KOPT-K1 (cell line): ENCODE results near the gene ZMPSTE24.

Experiments used
- H3K27ac ChIP-seq: fragments of 200-600 bp; sonication (generic); 2 replicates; pipeline ENCODE4 v1.5.1; 2016; ENCODE audit warnings: antibody characterized with exemption, mild to moderate bottlenecking, low read depth, low read length; ENCODE audit not compliant: poor library complexity, severe bottlenecking
- H3K36me3 ChIP-seq: fragments of 200-600 bp; sonication (generic); 2 replicates; pipeline ENCODE4 v1.5.1; 2017; ENCODE audit warnings: antibody characterized with exemption, mild to moderate bottlenecking, low read length, moderate library complexity; ENCODE audit not compliant: insufficient read depth
- H3K9me3 ChIP-seq: fragments of 200-600 bp; sonication (generic); 2 replicates; pipeline ENCODE4 v1.5.1; 2017; ENCODE audit warnings: antibody characterized with exemption, low read length, mild to moderate bottlenecking; ENCODE audit not compliant: insufficient read depth, poor library complexity, severe bottlenecking

ZMPSTE24 gene

DNA sequence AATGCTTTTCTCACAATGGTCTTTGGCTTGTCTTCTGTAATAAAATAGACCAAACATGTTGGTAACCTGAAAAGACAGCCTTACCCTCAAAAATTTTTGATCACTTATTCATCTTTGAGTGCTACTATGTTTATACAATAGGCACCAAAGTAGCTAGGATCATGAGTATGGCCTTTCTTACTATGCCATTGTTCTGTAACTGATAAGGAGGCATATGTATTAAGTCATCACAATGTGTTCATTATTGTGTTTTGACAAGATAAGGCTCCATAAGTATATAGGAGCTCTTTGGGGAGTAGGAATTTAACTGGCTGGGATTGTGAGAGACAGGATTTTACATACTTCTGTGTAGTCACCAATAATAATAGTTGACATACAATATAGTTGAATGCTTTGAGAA lies 9.6 kb upstream of the ZMPSTE24 start:
- Histone ChIP-seq H3K36me3 (no peaks in the 10 kb centered on the region), H3K9me3 (no peaks in the 10 kb centered on the region), H3K27ac (no peak overlapping the region)

DNA sequence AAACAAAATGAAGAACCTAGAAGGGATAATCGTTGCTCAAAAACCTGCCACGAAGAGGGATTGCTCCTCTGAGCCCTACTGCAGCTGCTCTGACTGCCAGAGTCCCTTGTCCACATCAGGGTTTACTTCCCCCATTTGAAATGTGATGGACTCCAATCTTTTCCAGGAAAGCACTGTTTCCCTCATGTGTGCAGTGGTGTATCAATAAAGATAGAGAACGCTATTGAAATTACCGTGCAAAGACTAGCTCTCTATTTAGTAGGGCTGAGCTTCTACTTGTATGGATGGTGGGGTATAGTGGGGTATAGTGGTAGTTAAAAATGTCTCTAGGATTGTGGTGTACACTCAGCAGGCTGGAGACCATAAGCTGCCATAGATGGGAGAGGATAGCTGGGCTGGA lies 6.6 kb upstream of the ZMPSTE24 start:
- Histone ChIP-seq H3K36me3 (no peaks in the 10 kb centered on the region), H3K9me3 (no peaks in the 10 kb centered on the region), H3K27ac (no peak overlapping the region)

DNA sequence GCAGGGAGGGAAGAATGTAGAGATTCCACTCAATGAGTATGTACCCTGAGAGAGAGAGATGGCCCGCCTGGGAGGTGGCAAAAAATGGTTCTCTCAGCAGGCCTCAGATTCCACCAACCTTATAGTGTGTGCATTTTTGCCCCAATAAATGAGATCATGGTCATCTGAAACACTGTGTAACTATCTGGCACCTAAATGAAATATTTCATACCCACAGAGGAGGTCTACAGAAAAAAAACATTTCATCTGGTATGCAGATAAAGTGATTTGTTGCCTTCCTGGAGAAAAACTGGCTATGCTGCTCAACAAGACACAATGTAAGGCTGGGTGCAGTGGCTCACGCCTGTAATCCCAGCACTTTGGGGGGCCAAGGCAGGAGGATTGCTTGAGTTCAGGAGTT lies 5.4 kb upstream of the ZMPSTE24 start:
- H3K27ac ChIP-seq, result no peak overlapping the region
- no peaks in the 10 kb centered on the region for H3K36me3 ChIP-seq
- H3K9me3 ChIP-seq, result no peaks in the 10 kb centered on the region

DNA sequence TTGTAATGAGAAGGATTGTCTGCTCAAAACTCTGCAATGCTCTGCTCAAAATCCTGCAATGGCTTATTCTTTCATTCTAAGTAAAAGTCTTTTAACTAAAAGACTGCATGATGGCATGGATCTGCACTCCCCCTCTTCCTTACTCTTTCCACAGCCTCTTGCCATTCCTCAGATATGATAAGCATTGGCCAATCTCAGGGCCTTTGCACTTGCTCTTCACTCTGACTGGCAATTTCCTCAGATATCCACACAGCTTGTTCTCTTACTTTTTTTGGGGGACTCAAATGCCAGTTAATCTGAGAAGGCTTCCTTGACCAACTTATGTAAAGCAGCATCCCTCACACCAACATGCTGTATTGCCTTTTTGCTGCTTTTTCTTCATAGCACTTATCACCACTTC lies 2.8 kb upstream of the ZMPSTE24 start:
- H3K27ac ChIP-seq, result no peak overlapping the region

DNA sequence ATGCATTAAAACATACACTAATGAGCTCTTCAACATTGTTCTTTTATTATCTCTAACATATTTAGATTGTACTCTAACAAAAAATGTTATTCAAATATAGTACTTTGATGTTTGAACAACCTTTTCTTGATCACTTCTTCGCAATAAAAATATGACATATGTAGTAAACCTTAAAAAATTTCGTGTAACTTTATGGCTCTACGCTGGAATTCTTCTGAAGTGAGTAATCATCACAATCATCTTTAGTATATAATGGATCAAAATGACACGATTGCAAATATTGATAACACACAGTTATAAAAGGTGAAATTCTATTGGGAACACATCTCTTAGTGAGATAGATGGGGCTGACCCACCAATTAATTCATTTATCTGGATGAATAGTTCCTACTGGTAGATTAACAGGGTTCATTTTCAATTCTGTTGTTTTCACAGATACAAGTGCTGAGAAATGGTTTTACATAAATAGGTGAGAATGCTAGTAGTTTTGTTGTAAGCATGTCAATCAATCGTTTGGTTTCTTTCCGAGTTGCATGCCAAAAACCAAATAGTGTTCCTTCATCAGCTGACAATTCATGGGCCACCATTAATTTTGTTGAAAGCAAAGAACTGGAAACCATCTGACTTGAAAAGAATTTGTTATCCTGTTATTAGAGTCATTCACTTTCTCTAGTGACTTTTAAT lies 1.5 kb upstream of the ZMPSTE24 start:
- peaks cover 20% of the 10 kb centered on the region for H3K36me3 ChIP-seq
- no peaks in the 10 kb centered on the region for H3K9me3 ChIP-seq
- peak overlapping the region; percentile 93 for H3K27ac ChIP-seq

More for the DNA sequence above, 2.8 kb upstream of the ZMPSTE24 start:
- H3K9me3 ChIP-seq, result no peaks in the 10 kb centered on the region
- H3K36me3 ChIP-seq, result peaks cover 7% of the 10 kb centered on the region

DNA sequence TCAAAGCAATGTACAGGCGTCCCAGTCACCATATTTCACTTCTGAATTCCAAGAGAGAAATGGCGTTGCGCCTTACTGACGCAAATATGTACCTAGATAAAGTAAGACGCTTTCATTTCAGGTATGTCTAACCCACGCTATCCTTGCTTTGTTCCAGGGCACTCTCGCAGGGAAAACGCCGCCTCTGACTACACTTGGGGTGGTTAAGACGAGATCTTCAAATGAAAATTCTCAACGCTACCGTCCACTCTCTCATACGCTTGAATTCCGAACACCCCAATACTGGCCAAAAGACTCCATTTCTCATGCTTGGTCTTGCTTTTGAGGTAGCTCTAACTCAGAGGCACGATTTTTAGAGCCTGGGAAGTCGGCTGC lies 736 bp upstream of the ZMPSTE24 start:
- H3K9me3 ChIP-seq, result no peaks in the 10 kb centered on the region
- peaks cover 28% of the 10 kb centered on the region for H3K36me3 ChIP-seq
- H3K27ac ChIP-seq, result peak overlapping the region; percentile 93

DNA sequence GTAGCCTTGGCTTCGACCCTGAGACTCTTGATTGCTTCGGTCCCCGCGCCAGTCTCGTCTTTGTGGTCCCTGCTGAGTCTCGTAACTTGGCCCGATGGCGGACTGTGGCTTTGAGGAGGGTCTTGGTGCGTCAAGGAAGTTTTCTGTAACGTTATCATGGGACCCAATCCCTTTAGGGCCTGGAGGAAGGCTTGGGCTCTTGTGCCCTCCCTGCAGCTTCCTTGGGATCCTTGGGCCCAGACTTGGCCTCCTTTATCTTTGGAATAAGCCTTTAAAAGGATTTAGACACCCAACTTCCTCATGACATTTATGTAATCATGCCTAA lies 371 bp downstream of the ZMPSTE24 start:
- H3K27ac ChIP-seq, result peak overlapping the region; percentile 93
- H3K36me3 ChIP-seq, result peaks cover 39% of the 10 kb centered on the region
- no peaks in the 10 kb centered on the region for H3K9me3 ChIP-seq

DNA sequence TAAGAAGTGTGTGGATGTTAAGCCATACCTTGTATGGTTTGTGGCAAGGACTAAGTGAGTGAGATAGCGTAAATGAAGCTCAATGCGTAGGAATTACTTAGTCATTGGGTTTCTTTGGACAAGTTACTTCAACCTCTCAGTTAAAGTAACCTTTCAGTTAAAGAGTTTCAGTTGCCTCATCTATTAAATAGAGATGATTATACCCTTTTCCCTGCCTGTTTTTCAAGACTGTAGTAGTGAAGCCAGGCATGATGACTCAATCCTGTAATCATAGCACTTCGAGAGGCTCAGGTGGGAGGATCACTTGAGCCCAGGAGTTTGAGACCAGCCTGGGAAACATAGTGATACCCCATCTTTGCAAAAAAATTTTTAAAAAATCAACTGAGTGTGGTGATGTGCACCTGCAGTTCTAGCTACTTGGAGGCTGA lies 6.3 kb downstream of the ZMPSTE24 start:
- Histone ChIP-seq H3K36me3 (peaks cover 93% of the 10 kb centered on the region), H3K9me3 (no peaks in the 10 kb centered on the region), H3K27ac (no peak overlapping the region)

DNA sequence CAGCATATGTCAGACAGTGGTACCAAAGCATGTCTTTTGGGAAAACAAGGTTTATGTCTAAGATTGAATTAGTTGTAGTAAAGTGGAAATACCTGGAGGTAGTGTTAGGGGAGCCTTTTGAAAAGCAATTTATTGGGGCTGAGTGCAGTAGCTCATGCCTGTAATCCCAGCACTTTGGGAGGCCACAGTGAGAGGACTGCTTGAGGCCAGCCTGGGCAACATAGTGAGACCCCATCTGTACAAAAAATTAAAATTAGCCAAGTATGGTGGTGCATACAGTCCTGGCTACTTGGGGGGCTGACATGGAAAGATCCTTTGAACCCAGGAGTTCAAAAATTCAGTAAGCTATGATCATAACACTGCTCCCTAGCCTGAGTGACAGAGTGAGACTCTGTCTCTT lies 7.3 kb downstream of the ZMPSTE24 start:
- H3K9me3 ChIP-seq, result no peaks in the 10 kb centered on the region
- no peak overlapping the region for H3K27ac ChIP-seq
- peaks cover 95% of the 10 kb centered on the region for H3K36me3 ChIP-seq

DNA sequence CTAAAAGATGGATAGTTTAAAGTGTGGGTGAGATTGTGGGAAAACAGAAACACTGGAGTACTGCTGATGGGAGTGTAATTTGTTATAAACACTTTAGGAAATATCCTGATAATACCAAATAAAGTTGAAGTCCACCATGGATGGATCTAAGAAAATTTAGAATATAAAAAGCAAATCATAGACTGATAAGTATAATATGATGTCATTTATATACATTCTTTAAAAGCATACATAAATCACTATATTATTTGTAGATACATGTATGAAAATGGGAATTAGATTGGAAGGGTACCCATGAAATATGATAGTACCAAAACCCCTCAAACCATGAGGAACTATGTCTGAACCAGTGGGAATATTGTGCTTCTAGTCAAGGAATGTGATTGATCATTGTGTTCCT lies 7.9 kb downstream of the ZMPSTE24 start:
- Histone ChIP-seq H3K9me3 (no peaks in the 10 kb centered on the region), H3K36me3 (peaks cover 95% of the 10 kb centered on the region), H3K27ac (no peak overlapping the region)

DNA sequence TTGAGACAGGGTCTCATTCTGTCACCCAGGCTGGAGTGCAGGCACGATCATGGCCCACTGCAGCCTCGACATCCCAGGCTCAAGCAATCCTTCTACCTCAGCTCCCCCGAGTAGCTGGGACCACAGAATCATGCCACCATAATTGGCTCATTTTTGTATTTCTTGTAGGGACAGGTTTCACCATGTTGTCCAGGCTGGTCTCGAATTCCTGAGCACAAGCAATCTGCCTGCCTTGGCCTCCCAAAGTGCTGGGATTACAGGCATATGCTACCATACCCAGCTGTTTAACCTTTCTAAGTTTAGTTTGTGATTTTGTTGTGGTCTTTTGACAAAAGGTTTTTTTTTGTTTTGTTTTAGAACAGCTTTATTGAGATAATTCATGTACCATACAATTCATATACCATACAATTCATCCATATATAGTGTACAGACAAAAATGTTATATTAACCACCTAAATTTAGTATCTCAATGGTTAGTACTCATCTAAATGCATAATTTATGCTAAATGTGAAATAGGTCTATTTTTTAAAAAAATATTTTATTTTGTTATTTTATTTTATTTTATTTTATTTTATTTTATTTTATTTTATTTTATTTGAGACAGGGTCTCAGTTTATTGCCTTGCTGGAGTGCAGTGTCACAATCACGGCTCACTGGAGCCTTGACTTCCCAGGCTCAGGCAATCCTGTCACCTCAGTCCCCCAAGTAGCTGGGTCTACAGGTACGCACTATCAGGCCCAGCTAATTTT lies 8.9 kb downstream of the ZMPSTE24 start:
- peaks cover 95% of the 10 kb centered on the region for H3K36me3 ChIP-seq
- no peaks in the 10 kb centered on the region for H3K9me3 ChIP-seq
- no peak overlapping the region for H3K27ac ChIP-seq

DNA sequence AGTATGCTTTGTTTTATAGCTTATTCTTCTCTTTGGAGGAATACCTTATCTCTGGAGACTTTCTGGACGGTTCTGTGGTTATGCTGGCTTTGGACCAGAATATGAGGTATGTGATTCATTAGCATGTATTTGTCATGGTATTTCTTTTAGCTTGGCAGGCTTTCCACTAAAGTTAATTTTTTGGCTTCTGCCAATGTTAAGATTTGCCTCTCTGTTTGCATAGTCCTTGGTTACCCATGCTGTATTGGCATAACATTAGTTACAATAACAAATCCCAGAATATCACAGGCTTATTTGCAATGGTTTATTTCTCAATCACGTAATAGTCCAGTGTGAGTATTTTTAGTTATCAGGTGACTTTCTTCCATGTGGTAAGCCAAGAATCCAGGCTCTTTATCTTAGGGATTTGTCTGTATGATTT lies 9.7 kb downstream of the ZMPSTE24 start:
- H3K9me3 ChIP-seq, result no peaks in the 10 kb centered on the region
- H3K36me3 ChIP-seq, result peaks cover 95% of the 10 kb centered on the region
- H3K27ac ChIP-seq, result no peak overlapping the region

DNA sequence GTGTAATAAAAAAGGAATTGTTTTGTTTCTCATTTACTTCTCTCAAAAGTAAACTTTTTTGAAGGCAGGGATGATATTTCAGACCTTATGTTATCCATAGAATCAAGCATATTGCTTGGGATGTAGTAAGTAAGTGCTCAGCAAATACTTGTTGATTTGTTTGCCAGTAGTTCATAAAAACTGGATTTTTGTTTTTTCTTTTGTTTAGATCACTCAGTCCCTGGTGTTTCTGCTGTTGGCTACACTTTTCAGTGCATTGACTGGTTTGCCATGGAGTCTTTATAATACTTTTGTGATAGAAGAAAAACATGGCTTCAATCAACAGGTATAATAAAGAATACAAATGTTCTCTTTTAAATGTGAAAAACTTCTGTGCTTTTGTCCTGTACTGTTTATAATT lies 10.2 kb downstream of the ZMPSTE24 start:
- Histone ChIP-seq H3K27ac (no peak overlapping the region), H3K9me3 (no peaks in the 10 kb centered on the region), H3K36me3 (peaks cover 95% of the 10 kb centered on the region)

DNA sequence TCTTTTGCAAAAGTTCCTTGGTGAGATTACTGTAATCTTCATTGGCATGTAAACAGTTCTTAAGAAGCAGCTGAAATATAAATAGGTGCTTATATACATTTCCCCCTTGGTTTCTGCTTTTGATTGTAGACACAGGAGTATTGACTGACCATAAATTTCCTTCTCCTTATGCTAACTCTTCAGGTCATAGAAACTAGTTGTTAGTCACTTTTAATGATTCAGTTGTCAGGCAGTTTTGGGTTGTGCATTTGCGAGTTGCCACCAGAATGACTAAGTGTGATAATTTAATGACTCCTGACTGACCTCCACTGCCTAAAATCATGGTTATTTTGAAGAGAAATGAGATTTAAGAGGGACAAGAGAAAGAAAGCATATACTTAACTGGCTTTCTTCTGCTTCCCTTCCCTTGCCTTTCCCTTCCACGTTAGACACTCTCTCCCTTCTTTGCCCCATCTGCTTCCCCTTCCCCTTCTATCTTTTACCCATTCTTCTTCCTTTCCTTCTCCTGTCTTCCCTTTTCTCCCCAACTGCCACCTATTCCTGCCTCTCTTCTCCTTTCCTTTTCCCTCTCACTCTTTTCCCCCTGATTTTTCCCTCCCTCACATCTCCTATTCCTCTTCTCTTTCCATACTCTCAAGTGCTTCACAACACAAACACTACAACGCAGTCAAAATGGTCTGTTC lies 12.3 kb downstream of the ZMPSTE24 start:
- Histone ChIP-seq H3K9me3 (no peaks in the 10 kb centered on the region), H3K36me3 (peaks cover 91% of the 10 kb centered on the region)

DNA sequence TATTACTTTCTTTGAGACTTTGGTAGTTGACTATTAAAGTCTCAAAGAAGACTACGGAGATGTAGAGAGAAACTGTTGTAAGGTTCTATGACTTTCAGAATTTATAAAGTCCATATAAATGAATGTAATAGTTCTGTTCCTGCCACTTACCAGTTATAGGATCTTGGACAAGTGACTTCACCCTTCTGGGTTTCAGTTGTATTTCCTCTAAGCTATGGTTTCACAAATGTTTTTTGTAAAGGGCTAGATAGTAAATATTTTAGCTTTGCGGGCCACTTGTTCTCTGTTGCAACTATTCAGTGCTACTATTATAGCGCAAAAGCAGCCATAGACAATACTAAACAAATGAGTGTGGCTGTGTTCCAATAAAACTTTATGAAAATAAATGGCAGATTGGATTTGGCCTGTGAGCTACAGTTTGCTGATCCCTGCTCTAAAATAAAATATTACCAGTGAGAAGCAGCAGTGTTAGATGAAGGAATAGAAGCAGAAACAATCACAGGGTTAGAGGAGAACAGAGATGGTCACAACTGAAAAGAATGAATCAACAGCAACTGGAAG lies 14.7 kb downstream of the ZMPSTE24 start:
- H3K27ac ChIP-seq, result no peak overlapping the region
- H3K9me3 ChIP-seq, result no peaks in the 10 kb centered on the region
- peaks cover 95% of the 10 kb centered on the region for H3K36me3 ChIP-seq

More for the DNA sequence above, 12.3 kb downstream of the ZMPSTE24 start:
- H3K27ac ChIP-seq, result no peak overlapping the region
